ENCODE results near the gene CNOT3.
"Not testable (repeated sequence)": the region's sequence is repeated elsewhere in the genome, so short reads cannot be mapped to it uniquely, and the experiment has no call there.

Gene CNOT3

GRCh38 chr19:54137699-54138488, at the start of gene CNOT3:
Gene CNOT3, plus strand, starts transcription at chr19:54137762. Its CDS starts 5,217 bp downstream, at chr19:54142979.
- DNase-seq (ENCODE audit: low spot score) = peak; percentile 26

- no peak for DNase-seq (ENCODE audit: low spot score)
These were observed 43.0 kb upstream of the CNOT3 start for GRCh38 chr19:54094426-54095000.

GRCh38 chr19:54095136-54095858, 42.3 kb upstream of the CNOT3 start:
- no peak for DNase-seq (ENCODE audit: low spot score)

GRCh38 chr19:54095859-54096616, 41.5 kb upstream of the CNOT3 start:
- DNase-seq (ENCODE audit: low spot score) = peak; percentile 85

GRCh38 chr19:54096617-54097106, 40.9 kb upstream of the CNOT3 start:
- DNase-seq (ENCODE audit: low spot score) = peak; percentile 52

GRCh38 chr19:54099190-54099902, 38.2 kb upstream of the CNOT3 start:
- no peak for DNase-seq (ENCODE audit: low spot score)

- DNase-seq (ENCODE audit: low spot score) = not testable (repeated sequence)
These were observed 37.7 kb upstream of the CNOT3 start for GRCh38 chr19:54099903-54100255.

- DNase-seq (ENCODE audit: low spot score) = no peak
These were observed 37.0 kb upstream of the CNOT3 start, which contains the start of gene OSCAR for GRCh38 chr19:54100561-54100960. Gene OSCAR, minus strand, starts transcription at chr19:54100803. Its CDS starts 11 bp downstream, at chr19:54100792.

GRCh38 chr19:54102421-54103169, 35.0 kb upstream of the CNOT3 start, which contains the start of gene NDUFA3:
Gene NDUFA3, plus strand, starts transcription at chr19:54102855. Its CDS starts 24 bp downstream, at chr19:54102879.
- DNase-seq (ENCODE audit: low spot score) = peak; percentile 100

GRCh38 chr19:54104998-54105715, 32.4 kb upstream of the CNOT3 start:
- no peak for DNase-seq (ENCODE audit: low spot score)

GRCh38 chr19:54105796-54106195, 31.8 kb upstream of the CNOT3 start:
- DNase-seq (ENCODE audit: low spot score) = no peak

- no peak for DNase-seq (ENCODE audit: low spot score)
These were observed 30.8 kb upstream of the CNOT3 start for GRCh38 chr19:54106716-54107115.

- no peak for DNase-seq (ENCODE audit: low spot score)
These were observed 29.6 kb upstream of the CNOT3 start for GRCh38 chr19:54107876-54108490.

GRCh38 chr19:54108496-54108895, 29.1 kb upstream of the CNOT3 start:
- no peak for DNase-seq (ENCODE audit: low spot score)

GRCh38 chr19:54109651-54110050, 27.9 kb upstream of the CNOT3 start:
- no peak for DNase-seq (ENCODE audit: low spot score)

- peak; percentile 44 for DNase-seq (ENCODE audit: low spot score)
These were observed 23.0 kb upstream of the CNOT3 start for GRCh38 chr19:54114340-54115108.

GRCh38 chr19:54115109-54116063, 22.2 kb upstream of the CNOT3 start, which contains the start of the genes PRPF31 and TFPT:
Gene PRPF31, plus strand, starts transcription at chr19:54115754. Its CDS starts 2,525 bp downstream, at chr19:54118279.
Gene TFPT, minus strand, starts transcription at chr19:54115657. Its CDS starts 388 bp downstream, at chr19:54115269.
- DNase-seq (ENCODE audit: low spot score) = peak; percentile 98

Measured in AG20443 (cell line).